ENCODE data around the gene SHROOM4.

GRCh38 chrX:50635817-50636365, 178.1 kb downstream of the SHROOM4 start:
- TF ChIP-seq TP53 (CRISPR knock-in tag; conservative IDR thresholded peaks at IDR 0.05) (no peak), BHLHE40 (IDR thresholded peaks at IDR 0.05; ENCODE audit: low read length) (no peak), EZH2 (conservative IDR thresholded peaks at IDR 0.05; ENCODE audit: low read depth, low read length) (no peak), MYC (CRISPR knock-in tag; IDR thresholded peaks at IDR 0.05; ENCODE audit: borderline replicate concordance) (no peak), TRIM24 (CRISPR knock-in tag; IDR thresholded peaks at IDR 0.05) (no peak), SMAD1 (CRISPR knock-in tag; IDR thresholded peaks at IDR 0.05; ENCODE audit: borderline replicate concordance, low read depth) (no peak), JUN (CRISPR knock-in tag; IDR thresholded peaks at IDR 0.05) (no peak), ZNF180 (CRISPR knock-in tag; IDR thresholded peaks at IDR 0.05; ENCODE audit: borderline replicate concordance, low read depth) (no peak), ZZZ3 (CRISPR knock-in tag; IDR thresholded peaks at IDR 0.05; ENCODE audit: borderline replicate concordance) (no peak), BRCA1 (CRISPR knock-in tag; IDR thresholded peaks at IDR 0.05) (no peak), SMARCE1 (IDR thresholded peaks at IDR 0.05; ENCODE audit: borderline replicate concordance) (no peak)
- TF ChIP-seq, protein P1, sequence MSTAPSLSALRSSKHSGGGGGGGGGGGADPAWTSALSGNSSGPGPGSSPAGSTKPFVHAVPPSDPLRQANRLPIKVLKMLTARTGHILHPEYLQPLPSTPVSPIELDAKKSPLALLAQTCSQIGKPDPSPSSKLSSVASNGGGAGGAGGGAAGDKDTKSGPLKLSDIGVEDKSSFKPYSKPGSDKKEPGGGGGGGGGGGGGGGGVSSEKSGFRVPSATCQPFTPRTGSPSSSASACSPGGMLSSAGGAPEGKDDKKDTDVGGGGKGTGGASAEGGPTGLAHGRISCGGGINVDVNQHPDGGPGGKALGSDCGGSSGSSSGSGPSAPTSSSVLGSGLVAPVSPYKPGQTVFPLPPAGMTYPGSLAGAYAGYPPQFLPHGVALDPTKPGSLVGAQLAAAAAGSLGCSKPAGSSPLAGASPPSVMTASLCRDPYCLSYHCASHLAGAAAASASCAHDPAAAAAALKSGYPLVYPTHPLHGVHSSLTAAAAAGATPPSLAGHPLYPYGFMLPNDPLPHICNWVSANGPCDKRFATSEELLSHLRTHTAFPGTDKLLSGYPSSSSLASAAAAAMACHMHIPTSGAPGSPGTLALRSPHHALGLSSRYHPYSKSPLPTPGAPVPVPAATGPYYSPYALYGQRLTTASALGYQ (CRISPR knock-in tag; IDR thresholded peaks at IDR 0.05): no peak
- TF ChIP-seq, protein P2, sequence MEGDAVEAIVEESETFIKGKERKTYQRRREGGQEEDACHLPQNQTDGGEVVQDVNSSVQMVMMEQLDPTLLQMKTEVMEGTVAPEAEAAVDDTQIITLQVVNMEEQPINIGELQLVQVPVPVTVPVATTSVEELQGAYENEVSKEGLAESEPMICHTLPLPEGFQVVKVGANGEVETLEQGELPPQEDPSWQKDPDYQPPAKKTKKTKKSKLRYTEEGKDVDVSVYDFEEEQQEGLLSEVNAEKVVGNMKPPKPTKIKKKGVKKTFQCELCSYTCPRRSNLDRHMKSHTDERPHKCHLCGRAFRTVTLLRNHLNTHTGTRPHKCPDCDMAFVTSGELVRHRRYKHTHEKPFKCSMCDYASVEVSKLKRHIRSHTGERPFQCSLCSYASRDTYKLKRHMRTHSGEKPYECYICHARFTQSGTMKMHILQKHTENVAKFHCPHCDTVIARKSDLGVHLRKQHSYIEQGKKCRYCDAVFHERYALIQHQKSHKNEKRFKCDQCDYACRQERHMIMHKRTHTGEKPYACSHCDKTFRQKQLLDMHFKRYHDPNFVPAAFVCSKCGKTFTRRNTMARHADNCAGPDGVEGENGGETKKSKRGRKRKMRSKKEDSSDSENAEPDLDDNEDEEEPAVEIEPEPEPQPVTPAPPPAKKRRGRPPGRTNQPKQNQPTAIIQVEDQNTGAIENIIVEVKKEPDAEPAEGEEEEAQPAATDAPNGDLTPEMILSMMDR (CRISPR knock-in tag; IDR thresholded peaks at IDR 0.05): no peak

All from HepG2 (cell line).